K562 (cell line): ENCODE measurements around the gene FAM193A. TPM values are rescaled to one million over a fixed set of nuclear protein-coding genes. Genes with fewer than 3 reads are reported as not detected.
A peak's percentile ranks its signal among the peaks of the same experiment; 100 is the strongest.

Experiments
- EP400 ChIP-seq: fragments of 450-650 bp; IDR thresholded peaks from 2 replicates; pipeline ENCODE4 v1.6.1; 2017; ENCODE audit warnings: antibody characterized with exemption, mild to moderate bottlenecking, moderate library complexity
- GATA2 ChIP-seq: sonication (generic); formaldehyde crosslinking; IDR thresholded peaks from 2 replicates; pipeline ENCODE4 v1.4.0; 2020; ENCODE audit warnings: mild to moderate bottlenecking, missing genetic modification reagents
- HDAC8 ChIP-seq: fragments of 450-650 bp; IDR thresholded peaks from 2 replicates; pipeline ENCODE4 v1.6.1; 2016; ENCODE audit warnings: mild to moderate bottlenecking, missing genetic modification characterization, moderate library complexity, missing compliant biosample characterization
- MED1 ChIP-seq: sonication (generic); formaldehyde crosslinking; IDR thresholded peaks from 2 replicates; pipeline ENCODE4 v1.8.1; 2023; ENCODE audit warnings: missing genetic modification reagents, borderline replicate concordance
- POLR2AphosphoS2 ChIP-seq: IDR thresholded peaks from 2 replicates; pipeline ENCODE4 v1.6.1; 2012; ENCODE audit warnings: low read length, improper control_type of control experiment
- RBFOX2 ChIP-seq: fragments of 200-400 bp; formaldehyde crosslinking; IDR thresholded peaks from 2 replicates; pipeline ENCODE4 v1.6.1; 2017; ENCODE audit warnings: low read depth, mild to moderate bottlenecking, low read length, moderate library complexity
- RERE ChIP-seq: sonication (generic); formaldehyde crosslinking; IDR thresholded peaks from 2 replicates; pipeline ENCODE4 v1.8.0; 2023; ENCODE audit warnings: missing genetic modification reagents, mild to moderate bottlenecking, borderline replicate concordance
- RNF2 ChIP-seq: sonication (generic); IDR thresholded peaks from 2 replicates; pipeline ENCODE4 v1.6.1; 2016
- TAF7 ChIP-seq: fragments of 450-650 bp; IDR thresholded peaks from 2 replicates; pipeline ENCODE4 v1.6.1; 2016; ENCODE audit warnings: missing genetic modification characterization, missing compliant biosample characterization
- TCF3 ChIP-seq: sonication (generic); formaldehyde crosslinking; IDR thresholded peaks from 2 replicates; pipeline ENCODE4 v1.4.0; 2020; ENCODE audit warnings: mild to moderate bottlenecking, missing genetic modification reagents
- TEAD1 ChIP-seq, 2 experiments: fragments of 450-650 bp in 1 of 2; sonication (generic) in 1 of 2; formaldehyde crosslinking; IDR thresholded peaks; 2 replicates each; pipeline versions ENCODE4 v1.4.0 to v1.8.0; 2020 to 2022; ENCODE audit warnings: mild to moderate bottlenecking in 2 of 2, missing genetic modification reagents in 1 of 2
- ZBTB11 ChIP-seq, 3 experiments: fragments of 200-800 bp in 1 of 3; fragments of 250-450 bp in 1 of 3; fragments of 450-650 bp in 1 of 3; sonication (Bioruptor Pico) in 1 of 3; sonication (Bioruptor generic) in 1 of 3; formaldehyde crosslinking in 1 of 3; IDR thresholded peaks; 2 replicates each; pipeline versions ENCODE4 v1.6.1 to v1.8.0; 2016 to 2022; ENCODE audit warnings: mild to moderate bottlenecking in 2 of 3, missing genetic modification characterization in 2 of 3, missing compliant biosample characterization in 1 of 3, moderate library complexity in 1 of 3
- ZBTB7A ChIP-seq: IDR thresholded peaks from 2 replicates; pipeline ENCODE4 v1.6.1; 2011; ENCODE audit warnings: low read depth, mild to moderate bottlenecking, low read length, moderate library complexity, borderline replicate concordance; ENCODE audit not compliant: control insufficient read depth
- ZNF280A ChIP-seq: fragments of 450-650 bp; IDR thresholded peaks from 2 replicates; pipeline ENCODE4 v1.6.1; 2018; ENCODE audit warnings: mild to moderate bottlenecking, low read depth; ENCODE audit not compliant: partially characterized antibody
- ZNF644 ChIP-seq: fragments of 200-800 bp; sonication (Bioruptor generic); IDR thresholded peaks from 2 replicates; pipeline ENCODE4 v1.6.1; 2016; ENCODE audit warnings: low read depth, missing genetic modification characterization, missing compliant biosample characterization
- ZNF780A ChIP-seq: fragments of 250-450 bp; sonication (Bioruptor Pico); IDR thresholded peaks from 2 replicates; pipeline ENCODE4 v1.5.0; 2021; ENCODE audit warnings: mild to moderate bottlenecking
- polyA plus RNA-seq, 8 experiments: library from polyadenylated mRNA; depleted of rRNA in 4 of 8; stranded (reverse) in 5 of 8; unstranded in 3 of 8; fragments of >200 nt; fragmentation: Nextera tagmentation in 2 of 8; fragmentation: Illumina TruSeq in 1 of 8; extraction: Ambion mirVana in 2 of 8; extraction: Trizol in 1 of 8; gene quantifications; 2 replicates each; pipeline versions ENCODE4 v1.2.1 to v1.2.3, GENCODE V29; 2011 to 2014; ENCODE audit warnings: inconsistent platforms in 1 of 8, missing spikeins in 1 of 8
- total RNA-seq, 7 experiments: library from RNA; depleted of rRNA in 6 of 7; stranded (reverse); fragments of >200 nt in 6 of 7; fragmentation: Illumina TruSeq in 2 of 7; extraction: Trizol in 2 of 7; gene quantifications; 2 replicates each; pipeline versions ENCODE4 v1.2.1 to v1.2.3, GENCODE V29; 2011 to 2021; ENCODE audit warnings: low replicate concordance in 1 of 7

The FAM193A gene
- total and polyA plus RNA-seq, 9 of the 15 experiments (the other 6 are each of a cell fraction or from before 2014, with no cell fraction given): 0.46 to 24.6 (median 9.6) TPM

GRCh38 chr4:2535376-2536192 lies 863 bp upstream of the FAM193A start (continued):
- TF ChIP-seq ZNF780A: no peak
- no peak for TF ChIP-seq HDAC8
- TF ChIP-seq RERE (CRISPR knock-in tag): no peak
- TF ChIP-seq ZNF280A: no peak
- no peak for TF ChIP-seq RNF2
- TF ChIP-seq ZNF644 (tag): no peak
- no peak for TF ChIP-seq POLR2AphosphoS2
- peak; percentile 57; the same call in 1 of the 2 replicates for TF ChIP-seq EP400
- no peak for TF ChIP-seq MED1 (CRISPR knock-in tag)
- peak; percentile 80; the same call in 1 of the 2 replicates for TF ChIP-seq RBFOX2
- TF ChIP-seq GATA2 (CRISPR knock-in tag): 0 out of 2 replicates have a peak, but pooled peaks have one; percentile 10
- no peak for TF ChIP-seq TCF3 (CRISPR knock-in tag)
- TF ChIP-seq ZBTB7A: peak; percentile 79
- TF ChIP-seq ZBTB11 (CRISPR knock-in tag; IDR thresholded peaks at IDR 0.05): peak in 1 of 3 experiments; percentile 89; a peak in 1 of 6 replicates
- peak in 1 of 2 experiments; percentile 79; a peak in 2 of 4 replicates for TF ChIP-seq TEAD1 (CRISPR knock-in tag; IDR thresholded peaks at IDR 0.05)
- TF ChIP-seq TAF7 (tag): 0 out of 2 replicates have a peak, but pooled peaks have one; percentile 11
